HUDEP-2 (cell line): Measurements from ENCODE around the gene KRT12.
A peak's percentile ranks its signal among the peaks of the same experiment; 100 is the strongest.

Experiments
- DNase-seq, 76 experiments: peaks; one replicate each; lab custom pipeline; 2025; ENCODE audit not compliant: unreplicated experiment in 76 of 76; lab: John Stamatoyannopoulos, UW

The KRT12 gene

GRCh38 chr17:40848583-40849235 lies 18.3 kb downstream of the KRT12 start:
- DNase-seq = no peak

GRCh38 chr17:40846515-40847144 lies 20.4 kb downstream of the KRT12 start:
- no peak for DNase-seq

- peak in 1 of 76 experiments; percentile 5 for DNase-seq
Measured at GRCh38 chr17:40844671-40845107, 22.3 kb downstream of the KRT12 start.

- no peak for DNase-seq
Measured at GRCh38 chr17:40843242-40843641, 23.8 kb downstream of the KRT12 start.

GRCh38 chr17:40841246-40841645 lies 25.8 kb downstream of the KRT12 start:
- DNase-seq = no peak

GRCh38 chr17:40839194-40839593 lies 27.8 kb downstream of the KRT12 start:
- DNase-seq = no peak

- no peak for DNase-seq
Measured at GRCh38 chr17:40836020-40836419, 31.0 kb downstream of the KRT12 start.

- no peak for DNase-seq
Measured at GRCh38 chr17:40833882-40834281, 33.1 kb downstream of the KRT12 start.

- no peak for DNase-seq
Measured at GRCh38 chr17:40832840-40833239, 34.2 kb downstream of the KRT12 start.

- no peak for DNase-seq
Measured at GRCh38 chr17:40830085-40830776, 36.8 kb downstream of the KRT12 start.

- no peak for DNase-seq
Measured at GRCh38 chr17:40828454-40829044, 38.5 kb downstream of the KRT12 start.

- DNase-seq = peak in 21 of 76 experiments; percentile 2 to 75 (median 34)
Measured at GRCh38 chr17:40827746-40828453, 39.1 kb downstream of the KRT12 start.

- no peak for DNase-seq
Measured at GRCh38 chr17:40825599-40825998, 41.4 kb downstream of the KRT12 start.

GRCh38 chr17:40824015-40824832 lies 42.8 kb downstream of the KRT12 start:
- DNase-seq = no peak

- no peak for DNase-seq
Measured at GRCh38 chr17:40822132-40822812, 44.8 kb downstream of the KRT12 start, which contains the start of gene KRT10. KRT10 (minus strand) TSS chr17:40822614; CDS start chr17:40822585, 29 bp downstream.

- no peak for DNase-seq
Measured at GRCh38 chr17:40821536-40821935, 45.5 kb downstream of the KRT12 start.

GRCh38 chr17:40820228-40820838 lies 46.7 kb downstream of the KRT12 start:
- no peak for DNase-seq

- DNase-seq = peak in 1 of 76 experiments; percentile 12
Measured at GRCh38 chr17:40819528-40820125, 47.4 kb downstream of the KRT12 start.
